Naive thymus-derived CD4-positive, alpha-beta T cell (primary cell): ENCODE data around the gene JPH2. TPM values are rescaled to one million over a fixed set of nuclear protein-coding genes. Genes with fewer than 3 reads are reported as not detected.
A peak's percentile ranks its signal among the peaks of the same experiment; 100 is the strongest.

Experiments
- ATAC-seq: fragments of 150-1000 bp; cut with Tn5 transposase; 2 replicates; pipeline ENCODE4 v1.10.0; 2021; ENCODE audit warnings: mild to moderate bottlenecking, moderate library complexity
- CTCF ChIA-PET: fragments of 350-600 bp; sonication (Branson Sonifier 250); formaldehyde crosslinking; loops from one replicate; lab custom pipeline; 2021; ENCODE audit warnings: antibody characterized with exemption; lab: Charles Lee
- POLR2A ChIA-PET: fragments of 350-600 bp; sonication (Branson Sonifier 250); formaldehyde crosslinking; loops from one replicate; lab custom pipeline; 2021; ENCODE audit warnings: antibody characterized with exemption, inconsistent platforms; lab: Charles Lee
- DNase-seq, 9 donors: peaks; one replicate each; pipeline versions ENCODE4 v3.0.0 to v3.0.0-alpha.2; 2020 to 2022; ENCODE audit warnings: mixed read lengths in 1 of 9
- H3K27ac ChIP-seq: one replicate; pipeline ENCODE4 v1.7.0; 2013; ENCODE audit warnings: mild to moderate bottlenecking, low read depth, low read length, moderate library complexity
- H3K27me3 ChIP-seq, 2 donors: one replicate each; pipeline ENCODE4 v1.7.0; 2013; ENCODE audit warnings: low read length in 2 of 2, mild to moderate bottlenecking in 2 of 2, moderate library complexity in 2 of 2; ENCODE audit not compliant: control insufficient read depth in 2 of 2, insufficient read depth in 2 of 2
- H3K36me3 ChIP-seq, 3 experiments: 1 replicate in 2 of 3; 2 replicates in 1 of 3; pipeline ENCODE4 v1.7.0; 2013; ENCODE audit warnings: low read length in 3 of 3, mild to moderate bottlenecking in 3 of 3, moderate library complexity in 1 of 3; ENCODE audit not compliant: insufficient read depth in 3 of 3, control insufficient read depth in 2 of 3
- H3K4me1 ChIP-seq, 2 donors: one replicate each; pipeline ENCODE4 v1.7.0; 2013; ENCODE audit warnings: low read length in 2 of 2, mild to moderate bottlenecking in 2 of 2, moderate library complexity in 1 of 2; ENCODE audit not compliant: control insufficient read depth in 2 of 2, insufficient read depth in 2 of 2
- H3K4me3 ChIP-seq: 2 replicates; pipeline ENCODE4 v1.7.0; 2013; ENCODE audit warnings: mild to moderate bottlenecking, low read length
- H3K9me3 ChIP-seq, 3 experiments: 1 replicate in 2 of 3; 2 replicates in 1 of 3; pipeline ENCODE4 v1.7.0; 2013; ENCODE audit warnings: low read length in 3 of 3; ENCODE audit not compliant: control insufficient read depth in 2 of 3
- H3K27ac Mint-ChIP-seq, 9 donors: one replicate each; pipeline ENCODE4 v1.8.0; 2020 to 2022; ENCODE audit warnings: mixed read lengths in 9 of 9, mild to moderate bottlenecking in 8 of 9, moderate library complexity in 5 of 9, inconsistent platforms in 2 of 9
- H3K27me3 Mint-ChIP-seq, 5 donors: one replicate each; pipeline ENCODE4 v1.8.0; 2021 to 2022; ENCODE audit warnings: mixed read lengths in 5 of 5, mild to moderate bottlenecking in 1 of 5
- H3K36me3 Mint-ChIP-seq, 5 donors: one replicate each; pipeline ENCODE4 v1.8.0; 2020 to 2022; ENCODE audit warnings: mixed read lengths in 5 of 5, mild to moderate bottlenecking in 3 of 5, inconsistent platforms in 1 of 5
- H3K4me1 Mint-ChIP-seq, 7 donors: one replicate each; pipeline ENCODE4 v1.8.0; 2020 to 2022; ENCODE audit warnings: mixed read lengths in 7 of 7, mild to moderate bottlenecking in 3 of 7, inconsistent platforms in 1 of 7
- H3K4me3 Mint-ChIP-seq, 10 donors: one replicate each; pipeline ENCODE4 v1.8.0; 2020 to 2022; ENCODE audit warnings: mild to moderate bottlenecking in 10 of 10, mixed read lengths in 10 of 10, moderate library complexity in 6 of 10, inconsistent platforms in 2 of 10
- H3K9me3 Mint-ChIP-seq, 11 donors: one replicate each; pipeline ENCODE4 v1.8.0; 2020 to 2022; ENCODE audit warnings: mixed read lengths in 11 of 11, mild to moderate bottlenecking in 4 of 11, inconsistent platforms in 1 of 11, moderate library complexity in 1 of 11
- intact Hi-C, 2 donors: fragments of 100-400 bp; cut with micrococcal nuclease; formaldehyde crosslinking; loops; one replicate each; pipeline ENCODE4 v1.15.1; 2023
- polyA plus RNA-seq, 2 donors: library from polyadenylated mRNA; unstranded; fragments of 300-500 nt; fragmentation: Illumina TruSeq; gene quantifications; one replicate each; pipeline ENCODE4 v1.2.3, GENCODE V29; 2021
- total RNA-seq, 6 experiments: library from RNA in 5 of 6; stranded (reverse) in 5 of 6; gene quantifications; 1 replicate in 5 of 6; 2 replicates in 1 of 6; pipeline ENCODE4 v1.2.3 and lab custom pipeline; 2021 to 2026

JPH2 gene
- total and polyA plus RNA-seq, 7 experiments from 2014 or later, result 0.07 to 0.17 TPM; not detected in 5

- DNase-seq (peak; percentile 47 to 97 (median 90)), ATAC-seq (peak; percentile 65)
- Mint-ChIP-seq H3K4me3 (peak overlapping the region; percentile 70 to 93 (median 86)), H3K9me3 (peaks cover 0 to 6% (median 0%) of the 10 kb centered on the region in 11 donors), H3K4me1 (peaks cover 40 to 96% (median 81%) of the 10 kb centered on the region in 7 donors), H3K27ac (peak overlapping the region; percentile 94 to 100 (median 99)), H3K36me3 (peaks cover 0 to 8% (median 0%) of the 10 kb centered on the region in 5 donors), H3K27me3 (peaks cover 0 to 16% (median 0%) of the 10 kb centered on the region in 5 donors)
- POLR2A ChIA-PET, result interaction anchor here (1.0 to 6.1 kb wide), 9 partner anchors 10 to 344 kb away, joined by 3 to 75 read pairs (median 4); no protein-coding TSS in a partner anchor
- intact Hi-C loops, result loop anchor here (1.0 to 5.0 kb wide), 16 partner anchors 8 to 613 kb away; partner anchors contain the start of genes SRSF6 (in 2 of the 2), IFT52 (in 1 of the 2) and SERINC3 (in 1 of the 2)
- CTCF ChIA-PET, result interaction anchor here (0.7 to 6.1 kb wide), 5 partner anchors 10 to 318 kb away, joined by 3 to 31 read pairs (median 11); no protein-coding TSS in a partner anchor
- no peaks in the 10 kb centered on the region for H3K9me3 ChIP-seq
- peak overlapping the region; percentile 60 for H3K4me3 ChIP-seq
- peak overlapping the region; percentile 97 for H3K27ac ChIP-seq
- no peaks in the 10 kb centered on the region for H3K36me3 ChIP-seq
- no peaks in the 10 kb centered on the region for H3K27me3 ChIP-seq
- H3K4me1 ChIP-seq, result peaks cover 31 to 77% of the 10 kb centered on the region in 2 donors
Observed at GRCh38 chr20:44069203-44070011, 117.6 kb downstream of the JPH2 start.

- peaks cover 0 to 9% (median 0%) of the 10 kb centered on the region in 5 donors for H3K36me3 Mint-ChIP-seq
- H3K4me1 Mint-ChIP-seq, result peaks cover 36 to 88% (median 75%) of the 10 kb centered on the region in 7 donors
- no peak for DNase-seq
Observed at GRCh38 chr20:44068316-44069201, 118.4 kb downstream of the JPH2 start.

GRCh38 chr20:44067650-44068081 is 119.3 kb downstream of the JPH2 start:
- Histone ChIP-seq H3K9me3 (no peaks in the 10 kb centered on the region), H3K27ac (peak overlapping the region; percentile 97), H3K4me3 (no peak overlapping the region), H3K4me1 (peaks cover 31 to 60% of the 10 kb centered on the region in 2 donors), H3K36me3 (no peaks in the 10 kb centered on the region), H3K27me3 (no peaks in the 10 kb centered on the region)
- peaks cover 0 to 18% (median 4%) of the 10 kb centered on the region in 5 donors for H3K36me3 Mint-ChIP-seq
- peaks cover 29 to 79% (median 68%) of the 10 kb centered on the region in 7 donors for H3K4me1 Mint-ChIP-seq
- intact Hi-C loops, result loop anchor here (2.0 to 5.0 kb wide), 6 partner anchors 35 to 611 kb away; partner anchors contain the start of genes SRSF6 (in 2 of the 2) and SERINC3 (in 1 of the 2)
- peaks cover 0 to 6% (median 0%) of the 10 kb centered on the region in 11 donors for H3K9me3 Mint-ChIP-seq
- CTCF ChIA-PET, result interaction anchor here (0.6 to 6.1 kb wide), 3 partner anchors 11 to 157 kb away, joined by 3 to 28 read pairs (median 12); no protein-coding TSS in a partner anchor
- peaks cover 0 to 27% (median 0%) of the 10 kb centered on the region in 5 donors for H3K27me3 Mint-ChIP-seq
- ATAC-seq (no peak), DNase-seq (no peak)
- H3K27ac Mint-ChIP-seq, result peak overlapping the region; percentile 48 to 100 (median 99)
- peak overlapping the region in 8 of 10 donors; percentile 56 to 92 (median 78) for H3K4me3 Mint-ChIP-seq
- POLR2A ChIA-PET, result interaction anchor here (0.7 to 6.1 kb wide), 2 partner anchors 10 to 570 kb away, joined by 4 to 75 read pairs; no protein-coding TSS in a partner anchor

More at GRCh38 chr20:44068316-44069201, 118.4 kb downstream of the JPH2 start:
- no peaks in the 10 kb centered on the region for H3K27me3 ChIP-seq
- H3K36me3 ChIP-seq, result no peaks in the 10 kb centered on the region
- Mint-ChIP-seq H3K4me3 (peak overlapping the region; percentile 70 to 93 (median 86)), H3K27ac (peak overlapping the region; percentile 94 to 100 (median 99)), H3K9me3 (peaks cover 0 to 6% (median 0%) of the 10 kb centered on the region in 11 donors), H3K27me3 (peaks cover 0 to 18% (median 0%) of the 10 kb centered on the region in 5 donors)
- ATAC-seq, result no peak
- peaks cover 31 to 68% of the 10 kb centered on the region in 2 donors for H3K4me1 ChIP-seq
- intact Hi-C loops, result loop anchor here (1.0 to 5.0 kb wide), 12 partner anchors 7 to 612 kb away; partner anchors contain the start of genes SRSF6 (in 2 of the 2), IFT52 (in 1 of the 2) and SERINC3 (in 1 of the 2)
- H3K4me3 ChIP-seq, result peak overlapping the region; percentile 60
- H3K9me3 ChIP-seq, result no peaks in the 10 kb centered on the region
- CTCF ChIA-PET, result interaction anchor here (0.6 to 6.1 kb wide), 7 partner anchors 9 to 318 kb away, joined by 3 to 31 read pairs (median 11); no protein-coding TSS in a partner anchor
- POLR2A ChIA-PET, result interaction anchor here (0.7 to 6.1 kb wide), 6 partner anchors 11 to 569 kb away, joined by 4 to 75 read pairs (median 6); no protein-coding TSS in a partner anchor
- peak overlapping the region; percentile 97 for H3K27ac ChIP-seq

- no peaks in the 10 kb centered on the region for H3K27me3 ChIP-seq
- H3K36me3 ChIP-seq, result no peaks in the 10 kb centered on the region
- ChIA-PET POLR2A (interaction anchor here (0.7 to 6.1 kb wide), 2 partner anchors 9 to 13 kb away, joined by 3 to 75 read pairs; no protein-coding TSS in a partner anchor), CTCF (interaction anchor here (0.9 to 6.1 kb wide), 3 partner anchors 10 to 316 kb away, joined by 3 to 28 read pairs (median 12); no protein-coding TSS in a partner anchor)
- Mint-ChIP-seq H3K4me3 (peak overlapping the region in 7 of 10 donors; percentile 23 to 92 (median 77)), H3K9me3 (peaks cover 0 to 6% (median 0%) of the 10 kb centered on the region in 11 donors), H3K27ac (peak overlapping the region; percentile 48 to 100 (median 99)), H3K4me1 (peaks cover 25 to 73% (median 60%) of the 10 kb centered on the region in 7 donors), H3K36me3 (peaks cover 0 to 24% (median 5%) of the 10 kb centered on the region in 5 donors), H3K27me3 (peaks cover 0 to 26% (median 0%) of the 10 kb centered on the region in 5 donors)
- no peak for DNase-seq
- ATAC-seq, result no peak
- peak overlapping the region; percentile 97 for H3K27ac ChIP-seq
- H3K9me3 ChIP-seq, result no peaks in the 10 kb centered on the region
- no peak overlapping the region for H3K4me3 ChIP-seq
- H3K4me1 ChIP-seq, result peaks cover 31 to 54% of the 10 kb centered on the region in 2 donors
- intact Hi-C loops, result loop anchor here (5.0 kb wide), 4 partner anchors 35 to 610 kb away; partner anchors contain the start of genes SERINC3 (in 1 of the 2) and SRSF6 (in 1 of the 2)
Observed at GRCh38 chr20:44066645-44067606, 120.1 kb downstream of the JPH2 start.
